HG03103 (cell line): Measurements from ENCODE around the gene SEC14L2.

Source experiments
- ATAC-seq: cut with Tn5 transposase; IDR thresholded peaks from one replicate; pipeline ENCODE4 v1.9.1; 2021; ENCODE audit warnings: low read depth; ENCODE audit not compliant: unreplicated experiment

SEC14L2 gene

DNA sequence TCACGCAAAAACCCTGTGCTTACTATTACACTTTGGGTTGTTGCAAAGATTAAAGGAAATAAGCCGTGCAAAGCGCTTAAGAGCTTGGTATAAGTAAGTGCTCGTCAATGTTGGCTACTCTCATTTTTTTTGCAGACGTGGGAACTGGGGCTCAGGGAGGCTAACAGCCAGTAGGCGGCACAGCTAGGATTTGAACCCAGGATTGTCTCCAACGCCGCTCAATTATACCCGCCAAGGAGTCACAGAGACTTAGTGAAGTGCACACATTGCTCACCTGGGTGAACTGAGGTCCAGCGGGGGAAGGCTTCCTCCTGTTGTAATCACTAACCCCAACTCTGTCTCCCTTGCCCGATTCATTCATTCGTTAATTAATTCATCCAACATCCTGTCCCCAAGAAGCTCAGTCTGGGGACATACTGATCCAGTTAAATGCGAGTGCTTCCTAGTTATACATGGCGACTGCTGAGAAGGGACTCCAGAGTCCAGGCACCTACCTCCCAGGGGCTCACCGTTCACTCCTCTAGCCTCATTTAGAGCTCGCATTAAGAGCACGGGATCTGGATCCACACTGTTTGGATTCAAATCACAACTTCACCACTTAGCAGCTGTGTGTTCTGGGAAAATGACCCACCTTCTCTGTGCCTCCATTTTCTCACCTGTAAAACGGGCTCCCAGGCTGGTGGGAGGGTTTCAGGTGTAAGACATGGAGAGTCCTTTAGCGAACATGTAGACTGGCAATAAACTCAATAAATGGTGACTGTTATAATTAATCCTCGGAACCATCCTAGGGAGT is 27.9 kb downstream of the SEC14L2 start:
- ATAC-seq = no peak

DNA sequence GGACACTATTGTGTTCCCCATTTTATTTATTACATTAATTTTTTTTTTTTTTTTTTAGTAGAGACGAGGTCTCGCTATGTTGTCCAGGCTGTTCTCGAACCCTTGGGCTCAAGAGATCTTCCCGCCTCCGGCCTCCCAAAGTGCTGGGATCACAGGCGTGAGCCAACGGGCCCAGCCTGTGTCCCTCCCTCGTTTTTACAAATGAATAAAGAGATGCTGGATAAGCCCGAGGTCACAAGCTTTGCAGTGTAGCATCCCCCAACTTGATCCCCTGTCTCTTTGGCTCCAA is 28.5 kb downstream of the SEC14L2 start:
- ATAC-seq = no peak

- ATAC-seq = no peak
These were observed 29.0 kb downstream of the SEC14L2 start, which contains the start of gene MTFP1 for GRCh38 chr22:30425616-30426387. Gene MTFP1, plus strand, starts transcription at chr22:30425768. Its CDS starts 112 bp downstream, at chr22:30425880.

DNA sequence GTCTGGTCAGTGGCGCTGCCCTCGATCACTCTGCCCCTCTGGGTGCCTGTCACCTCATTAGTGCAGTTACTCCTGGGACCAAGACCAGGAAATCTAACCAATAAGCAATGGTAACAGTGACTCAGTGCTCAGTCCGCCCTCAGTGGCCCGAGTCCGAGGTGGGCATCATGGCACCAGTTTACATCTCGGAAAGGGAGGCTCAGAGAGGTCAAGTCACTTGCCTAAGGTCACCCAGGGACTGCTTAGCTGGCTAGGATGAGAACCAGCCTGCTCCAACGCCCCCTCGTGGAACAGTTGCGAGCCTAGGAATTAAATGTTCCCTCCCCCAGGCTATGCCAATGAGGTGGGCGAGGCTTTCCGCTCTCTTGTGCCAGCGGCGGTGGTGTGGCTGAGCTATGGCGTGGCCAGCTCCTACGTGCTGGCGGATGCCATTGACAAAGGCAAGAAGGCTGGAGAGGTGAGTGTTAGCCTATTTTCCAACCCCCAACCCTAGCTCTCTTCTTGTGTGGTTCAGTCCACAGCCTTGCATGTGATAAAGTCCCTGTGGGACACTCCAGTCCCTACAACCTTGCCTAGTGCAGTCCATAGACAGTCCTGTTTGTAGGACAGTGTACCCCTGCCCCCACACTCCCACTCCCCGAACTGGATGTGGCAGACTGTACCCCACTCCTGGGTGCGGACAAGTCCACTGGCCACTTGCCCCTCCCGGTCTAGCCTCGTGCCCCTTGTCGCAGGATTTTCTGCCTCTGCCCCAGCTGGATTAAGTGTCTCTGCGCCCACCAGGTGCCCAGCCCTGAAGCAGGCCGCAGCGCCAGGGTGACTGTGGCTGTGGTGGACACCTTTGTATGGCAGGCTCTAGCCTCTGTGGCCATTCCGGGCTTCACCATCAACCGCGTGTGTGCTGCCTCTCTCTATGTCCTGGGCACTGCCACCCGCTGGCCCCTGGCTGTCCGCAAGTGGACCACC is 29.9 kb downstream of the SEC14L2 start:
- no peak for ATAC-seq

DNA sequence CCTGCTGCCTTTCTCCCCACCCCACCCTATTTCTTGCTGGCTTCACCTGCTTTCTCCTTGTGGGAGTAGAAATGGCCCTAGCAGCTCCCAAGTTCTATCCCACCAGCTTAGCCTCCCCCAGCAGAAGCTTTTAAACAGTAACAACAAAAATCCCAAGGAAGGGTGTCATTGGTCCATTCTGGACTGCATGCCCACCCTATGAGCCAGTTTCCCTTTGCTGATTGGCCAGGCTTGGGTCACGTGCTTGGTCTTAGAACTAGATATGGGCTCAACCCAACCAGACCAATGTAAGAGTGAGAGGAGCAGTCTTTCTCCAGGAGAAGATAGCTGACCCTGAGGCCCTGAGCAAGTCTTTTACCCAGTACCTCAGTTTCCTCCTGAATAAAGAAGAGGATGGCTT is 31.1 kb downstream of the SEC14L2 start:
- no peak for ATAC-seq

- ATAC-seq = no peak
These were observed 33.1 kb downstream of the SEC14L2 start for GRCh38 chr22:30429887-30430286.

GRCh38 chr22:30430933-30431332 is 34.1 kb downstream of the SEC14L2 start:
- no peak for ATAC-seq

DNA sequence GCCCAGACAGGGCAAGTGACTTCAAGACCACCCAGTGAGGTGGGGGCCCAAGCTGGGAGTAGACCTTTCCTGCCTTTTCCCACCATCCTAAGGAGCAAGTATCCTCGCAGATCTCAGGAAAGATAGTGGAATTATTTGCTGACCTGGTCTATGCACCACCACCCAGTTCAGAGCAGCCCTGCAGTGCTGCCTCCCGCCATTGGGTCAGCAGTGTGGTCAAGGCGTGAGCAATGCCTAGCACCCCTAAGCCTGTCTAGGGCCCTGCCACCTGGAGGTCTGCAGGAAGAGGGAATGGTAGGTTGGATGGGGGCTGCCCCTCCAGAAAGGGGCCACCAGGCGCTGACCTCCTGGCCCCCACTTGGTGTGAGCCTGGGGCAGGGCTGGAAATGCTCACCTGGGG is 35.3 kb downstream of the SEC14L2 start:
- no peak for ATAC-seq

DNA sequence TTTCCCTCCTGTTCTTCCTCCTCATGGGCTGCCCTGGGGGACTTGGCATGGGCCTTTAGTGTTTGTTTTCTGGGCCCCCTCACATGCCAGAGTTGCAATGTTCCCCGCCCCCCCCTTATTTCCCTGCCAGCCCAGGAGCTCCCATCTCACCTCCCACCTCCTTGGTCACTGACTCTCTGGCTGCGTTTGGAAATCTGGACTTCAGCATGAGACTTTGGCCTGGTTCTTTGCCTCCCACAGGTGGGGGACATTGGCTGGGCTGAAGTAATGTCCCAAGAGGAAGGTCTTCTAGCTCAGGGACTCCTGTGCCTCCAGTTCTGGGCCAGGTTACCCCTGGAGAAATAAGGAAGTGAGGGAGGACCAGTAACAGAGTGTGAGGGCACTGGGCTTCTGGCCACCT is 35.7 kb downstream of the SEC14L2 start:
- ATAC-seq = no peak

DNA sequence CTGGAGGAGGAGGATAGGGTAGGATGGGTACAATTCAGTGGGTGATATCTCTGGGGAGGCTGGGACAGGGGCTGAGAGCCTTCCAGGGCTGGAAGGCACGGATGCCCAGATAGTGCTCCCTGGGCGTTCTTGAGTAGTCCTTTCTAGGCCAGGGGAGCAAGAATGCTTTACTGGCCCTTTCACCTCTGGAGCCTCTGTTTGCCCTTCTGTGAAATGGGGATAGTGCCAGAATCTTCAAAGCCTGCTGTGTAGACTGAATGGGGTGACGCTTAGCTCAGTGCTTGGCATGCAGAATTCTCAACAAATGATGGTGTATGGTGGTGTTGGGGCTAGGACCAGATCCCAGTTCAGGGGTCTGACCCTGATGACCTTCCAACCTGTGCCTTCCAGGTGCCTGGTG is 36.4 kb downstream of the SEC14L2 start:
- ATAC-seq = no peak

GRCh38 chr22:30433773-30434172 is 37.0 kb downstream of the SEC14L2 start:
- no peak for ATAC-seq

DNA sequence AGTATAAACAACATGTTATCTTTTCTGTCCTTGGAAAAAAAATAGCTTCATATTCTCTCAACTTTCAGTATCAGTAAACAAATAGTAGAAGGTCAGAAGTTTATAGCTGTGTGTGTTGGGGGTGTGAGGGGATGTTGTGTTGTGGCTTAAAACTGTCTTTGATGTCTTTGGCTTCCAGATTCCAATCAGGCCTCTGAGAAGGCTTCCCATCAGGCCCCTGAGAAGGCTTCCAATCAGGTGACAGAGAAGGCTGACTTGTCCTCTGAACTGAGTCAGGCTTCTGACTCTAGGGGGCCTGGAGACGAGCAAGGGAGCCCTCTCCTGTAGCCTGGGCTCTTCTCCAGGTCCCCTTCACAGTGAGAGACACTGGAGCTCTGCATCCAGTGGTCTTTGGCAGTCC is 38.0 kb downstream of the SEC14L2 start:
- no peak for ATAC-seq

GRCh38 chr22:30435674-30436126 is 38.9 kb downstream of the SEC14L2 start:
- ATAC-seq = no peak

GRCh38 chr22:30436196-30436595 is 39.4 kb downstream of the SEC14L2 start:
- ATAC-seq = no peak

DNA sequence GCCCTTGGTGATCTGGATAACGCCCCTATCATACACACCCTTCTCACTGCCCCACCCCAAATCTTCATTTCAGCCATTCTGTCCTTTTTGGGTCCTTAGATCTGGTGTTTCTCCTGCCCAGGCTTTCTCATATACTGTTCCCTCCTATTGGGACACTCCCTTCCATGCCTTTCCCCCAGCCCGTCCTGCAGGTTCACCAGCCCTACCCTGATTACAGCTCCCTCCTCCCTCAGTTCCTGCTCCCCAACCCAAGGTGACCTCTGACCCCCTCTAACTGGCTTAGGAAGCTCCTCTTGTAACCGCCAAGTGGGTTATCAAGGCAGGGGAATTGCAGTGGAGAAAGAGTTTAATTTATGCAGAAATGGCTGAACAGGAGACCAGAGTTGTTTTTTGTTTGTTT is 41.7 kb downstream of the SEC14L2 start:
- ATAC-seq = no peak

GRCh38 chr22:30439226-30439625 is 42.4 kb downstream of the SEC14L2 start:
- ATAC-seq = no peak

DNA sequence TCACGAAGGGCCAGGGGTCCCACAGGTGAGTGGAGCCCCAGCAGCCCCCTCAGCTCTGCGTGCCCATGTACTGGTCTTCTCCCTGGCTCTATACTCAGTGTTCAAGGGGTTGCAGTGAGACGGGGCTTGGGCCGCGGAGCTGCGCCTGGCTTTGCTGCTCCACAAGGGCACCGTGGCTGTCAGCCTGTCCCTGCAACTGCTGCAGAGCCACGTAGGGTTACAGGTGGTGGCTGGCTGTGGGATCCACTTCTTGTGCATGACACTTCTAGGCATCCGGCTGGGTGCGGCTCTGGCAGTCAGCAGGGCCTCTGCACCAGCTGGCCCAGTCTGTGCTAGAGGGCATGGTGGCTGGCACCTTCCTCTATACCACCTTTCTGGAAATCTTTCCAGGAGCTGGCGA is 43.0 kb downstream of the SEC14L2 start:
- no peak for ATAC-seq

DNA sequence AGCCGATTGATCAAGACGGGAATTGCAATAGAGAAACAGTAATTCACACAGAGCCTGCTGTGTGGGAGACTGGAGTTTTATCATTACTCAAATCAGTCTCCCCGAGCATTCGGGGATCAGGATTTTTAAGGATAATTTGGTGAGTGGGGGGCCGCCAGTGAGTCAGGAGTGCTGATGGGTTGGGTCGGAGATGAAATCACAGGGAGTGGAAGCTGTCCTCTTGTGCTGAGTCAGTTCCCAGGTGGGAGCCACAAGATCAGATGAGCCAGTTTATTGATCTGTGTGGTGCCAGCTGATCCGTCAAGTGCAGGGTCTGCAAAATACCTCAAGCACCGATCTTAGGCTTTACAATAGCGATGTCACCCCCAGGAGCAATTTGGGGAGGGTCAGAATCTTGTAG is 44.3 kb downstream of the SEC14L2 start:
- ATAC-seq = no peak

- no peak for ATAC-seq
These were observed 48.0 kb downstream of the SEC14L2 start for GRCh38 chr22:30444632-30445437.
